ENCODE measurements around the gene KRT4. TPM values are rescaled to one million over a fixed set of nuclear protein-coding genes. Genes with fewer than 3 reads are reported as not detected.
"Not testable (repeated sequence)": the region's sequence is repeated elsewhere in the genome, so short reads cannot be mapped to it uniquely, and the experiment has no call there.

Gene KRT4
- total RNA-seq, 1 donor from 2014 or later: not detected

GRCh38 chr12:52797529-52797894 is 16.4 kb downstream of the KRT4 start:
- TF ChIP-seq EZH2phosphoT487 (IDR thresholded peaks at IDR 0.05): no peak

GRCh38 chr12:52796839-52797528 is 16.9 kb downstream of the KRT4 start:
- Mint-ChIP-seq H3K36me3 (no peaks in the 10 kb centered on the region), H3K27ac (no peak overlapping the region), H3K9me3 (no peaks in the 10 kb centered on the region), H3K4me3 (no peak overlapping the region), H3K4me1 (no peaks in the 10 kb centered on the region), H3K27me3 (ENCODE audit: insufficient read depth, low read depth) (peaks cover 11% of the 10 kb centered on the region)
- no peaks in the 10 kb centered on the region for H3K4me1 ChIP-seq
- H3K27ac ChIP-seq: no peak overlapping the region
- no peaks in the 10 kb centered on the region for H3K79me2 ChIP-seq (ENCODE audit: low read depth)
- no peak overlapping the region for H2AFZ ChIP-seq (replicated peaks)
- DNase-seq (ENCODE audit: low spot score): no peak
- no peaks in the 10 kb centered on the region for H4K20me1 ChIP-seq (ENCODE audit: low read depth)
- H3K4me3 ChIP-seq: no peak overlapping the region
- H3K36me3 ChIP-seq: no peaks in the 10 kb centered on the region
- no peaks in the 10 kb centered on the region for H3F3A ChIP-seq (ENCODE audit: low read depth)
- no peak overlapping the region for H3K9ac ChIP-seq
- no peak overlapping the region for H3K4me2 ChIP-seq
- H3K9me3 ChIP-seq (ENCODE audit: low read depth): no peaks in the 10 kb centered on the region
- TF ChIP-seq EZH2 (IDR thresholded peaks at IDR 0.05) (no peak), CTCF (IDR thresholded peaks at IDR 0.05) (no peak), EZH2phosphoT487 (IDR thresholded peaks at IDR 0.05) (no peak)
- no peaks in the 10 kb centered on the region for H3K27me3 ChIP-seq

More at GRCh38 chr12:52797529-52797894, 16.4 kb downstream of the KRT4 start:
- DNase-seq (ENCODE audit: low spot score): no peak
- H3K4me3 ChIP-seq: no peak overlapping the region
- H3K9me3 Mint-ChIP-seq: no peaks in the 10 kb centered on the region
- no peaks in the 10 kb centered on the region for H3K9me3 ChIP-seq (ENCODE audit: low read depth)
- no peaks in the 10 kb centered on the region for H3F3A ChIP-seq (ENCODE audit: low read depth)
- no peaks in the 10 kb centered on the region for H4K20me1 ChIP-seq (ENCODE audit: low read depth)
- H3K36me3 ChIP-seq: no peaks in the 10 kb centered on the region
- peaks cover 11% of the 10 kb centered on the region for H3K27me3 Mint-ChIP-seq (ENCODE audit: insufficient read depth, low read depth)
- H3K4me1 ChIP-seq: no peaks in the 10 kb centered on the region
- H3K27ac ChIP-seq: no peak overlapping the region
- H3K27me3 ChIP-seq: no peaks in the 10 kb centered on the region
- H3K4me3 Mint-ChIP-seq: no peak overlapping the region
- H3K36me3 Mint-ChIP-seq: no peaks in the 10 kb centered on the region
- H3K9ac ChIP-seq: no peak overlapping the region
- no peak overlapping the region for H3K27ac Mint-ChIP-seq
- H3K4me2 ChIP-seq: no peak overlapping the region
- no peak overlapping the region for H2AFZ ChIP-seq (replicated peaks)
- no peaks in the 10 kb centered on the region for H3K4me1 Mint-ChIP-seq
- no peaks in the 10 kb centered on the region for H3K79me2 ChIP-seq (ENCODE audit: low read depth)

- H3K36me3 Mint-ChIP-seq: no peaks in the 10 kb centered on the region
- Histone ChIP-seq H4K20me1 (ENCODE audit: low read depth) (no peaks in the 10 kb centered on the region), H3K4me1 (no peaks in the 10 kb centered on the region), H3K9ac (no peak overlapping the region), H2AFZ (replicated peaks) (no peak overlapping the region), H3K9me3 (ENCODE audit: low read depth) (no peaks in the 10 kb centered on the region), H3K79me2 (ENCODE audit: low read depth) (no peaks in the 10 kb centered on the region), H3K4me3 (no peak overlapping the region), H3K36me3 (no peaks in the 10 kb centered on the region), H3K27ac (no peak overlapping the region), H3K4me2 (no peak overlapping the region), H3K27me3 (no peaks in the 10 kb centered on the region), H3F3A (ENCODE audit: low read depth) (no peaks in the 10 kb centered on the region)
- H3K27me3 Mint-ChIP-seq (ENCODE audit: insufficient read depth, low read depth): peaks cover 10% of the 10 kb centered on the region
- no peak for DNase-seq (ENCODE audit: low spot score)
- H3K4me1 Mint-ChIP-seq: no peaks in the 10 kb centered on the region
- H3K4me3 Mint-ChIP-seq: no peak overlapping the region
- H3K9me3 Mint-ChIP-seq: no peaks in the 10 kb centered on the region
- TF ChIP-seq EZH2phosphoT487 (IDR thresholded peaks at IDR 0.05) (no peak), CTCF (IDR thresholded peaks at IDR 0.05) (no peak), EZH2 (IDR thresholded peaks at IDR 0.05) (no peak)
- no peak overlapping the region for H3K27ac Mint-ChIP-seq
These were observed 17.5 kb downstream of the KRT4 start for GRCh38 chr12:52796429-52796794.

GRCh38 chr12:52795694-52796428 is 18.1 kb downstream of the KRT4 start, which contains the start of gene KRT3:
TSS of gene KRT3 (minus strand) at chr12:52796117. CDS start at chr12:52796042, 75 bp downstream.
- Mint-ChIP-seq H3K27me3 (ENCODE audit: insufficient read depth, low read depth) (peaks cover 10% of the 10 kb centered on the region), H3K4me1 (no peaks in the 10 kb centered on the region), H3K9me3 (no peaks in the 10 kb centered on the region), H3K36me3 (no peaks in the 10 kb centered on the region), H3K4me3 (no peak within 1 kb of the TSS), H3K27ac (no peak within 1 kb of the TSS)
- H3K4me3 ChIP-seq: no peak within 1 kb of the TSS
- TF ChIP-seq EZH2 (IDR thresholded peaks at IDR 0.05) (no peak), EZH2phosphoT487 (IDR thresholded peaks at IDR 0.05) (no peak), CTCF (IDR thresholded peaks at IDR 0.05) (no peak)
- H3K9me3 ChIP-seq (ENCODE audit: low read depth): no peaks in the 10 kb centered on the region
- no peaks in the 10 kb centered on the region for H4K20me1 ChIP-seq (ENCODE audit: low read depth)
- no peak within 1 kb of the TSS for H3K4me2 ChIP-seq
- no peaks in the 10 kb centered on the region for H3K36me3 ChIP-seq
- H3K27ac ChIP-seq: no peak within 1 kb of the TSS
- H3K9ac ChIP-seq: no peak within 1 kb of the TSS
- H3F3A ChIP-seq (ENCODE audit: low read depth): no peaks in the 10 kb centered on the region
- H3K79me2 ChIP-seq (ENCODE audit: low read depth): no peaks in the 10 kb centered on the region
- H3K4me1 ChIP-seq: no peaks in the 10 kb centered on the region
- no peaks in the 10 kb centered on the region for H3K27me3 ChIP-seq
- no peak within 1 kb of the TSS for H2AFZ ChIP-seq (replicated peaks)
- no peak for DNase-seq (ENCODE audit: low spot score)

GRCh38 chr12:52795332-52795674 is 18.6 kb downstream of the KRT4 start:
- DNase-seq (ENCODE audit: low spot score): not testable (repeated sequence)

More at GRCh38 chr12:52795332-52795674, 18.6 kb downstream of the KRT4 start:
- H3K4me2 ChIP-seq; H3K36me3 ChIP-seq; H3K9ac ChIP-seq; H3K27ac Mint-ChIP-seq; H3K27me3 ChIP-seq; H3K36me3 Mint-ChIP-seq; H3K4me1 ChIP-seq; H3K4me3 ChIP-seq; H3K9me3 Mint-ChIP-seq; H2AFZ ChIP-seq (replicated peaks); H3K27ac ChIP-seq; H3K27me3 Mint-ChIP-seq (ENCODE audit: insufficient read depth, low read depth); H3K79me2 ChIP-seq (ENCODE audit: low read depth); H3K4me1 Mint-ChIP-seq; H3K4me3 Mint-ChIP-seq; H3K9me3 ChIP-seq (ENCODE audit: low read depth); H3F3A ChIP-seq (ENCODE audit: low read depth); H4K20me1 ChIP-seq (ENCODE audit: low read depth): not testable (repeated sequence)

All from neural progenitor cell (in vitro differentiated cells).